HUES6 (cell line): ENCODE results near the gene ZNF92.
"Not testable (repeated sequence)": the region's sequence is repeated elsewhere in the genome, so short reads cannot be mapped to it uniquely, and the experiment has no call there.

Source experiments
- H3K27ac ChIP-seq: 2 replicates; pipeline ENCODE4 v1.7.0; 2013; ENCODE audit warnings: low read depth, mild to moderate bottlenecking, low read length, inconsistent platforms
- H3K27me3 ChIP-seq: 2 replicates; pipeline ENCODE4 v1.6.1; 2013; ENCODE audit warnings: low read length; ENCODE audit not compliant: control insufficient read depth, insufficient read depth
- H3K36me3 ChIP-seq: 2 replicates; pipeline ENCODE4 v1.6.1; 2013; ENCODE audit warnings: low read length; ENCODE audit not compliant: control insufficient read depth, insufficient read depth
- H3K4me1 ChIP-seq: 2 replicates; pipeline ENCODE4 v1.6.1; 2013; ENCODE audit warnings: low read length; ENCODE audit not compliant: control insufficient read depth, insufficient read depth
- H3K4me3 ChIP-seq: 2 replicates; pipeline ENCODE4 v1.5.1; 2013; ENCODE audit warnings: low read depth, low read length
- H3K9ac ChIP-seq: one replicate; pipeline ENCODE4 v1.6.1; 2013; ENCODE audit warnings: mild to moderate bottlenecking, low read length
- H3K9me3 ChIP-seq: 2 replicates; pipeline ENCODE4 v1.6.1; 2013; ENCODE audit warnings: low read depth, low read length; ENCODE audit not compliant: control insufficient read depth, insufficient read depth

Gene ZNF92

DNA sequence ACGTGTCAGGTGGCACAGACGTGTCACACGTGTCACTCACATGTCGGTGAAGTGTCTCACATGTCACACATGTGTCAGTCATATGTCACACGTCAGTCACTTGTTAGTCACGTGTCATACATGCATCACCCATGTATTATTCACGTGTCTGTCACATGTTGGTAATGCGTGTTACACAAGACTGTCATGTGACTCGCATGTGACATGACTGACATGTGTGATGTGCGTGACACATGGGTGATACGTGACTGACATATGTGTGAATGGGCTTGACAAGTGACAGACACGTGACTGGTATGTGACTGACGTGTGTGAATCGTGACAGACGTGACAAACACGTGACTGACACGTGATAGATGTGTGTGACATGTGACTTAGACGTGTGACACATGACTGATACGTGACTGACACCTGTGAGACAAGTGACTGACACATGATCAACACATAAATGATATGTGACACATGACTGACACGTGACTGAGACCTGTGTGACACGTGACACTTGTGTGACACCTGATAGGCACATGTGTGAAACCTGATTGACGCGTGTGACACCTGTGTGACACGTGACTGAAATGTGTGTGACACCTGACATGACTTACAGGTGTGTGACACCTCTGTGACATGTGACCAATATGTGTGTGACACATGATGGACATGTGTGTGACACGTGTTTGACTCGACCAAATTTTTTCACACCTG lies 56.1 kb downstream of the ZNF92 start:
- no peak overlapping the region for H3K27ac ChIP-seq
- H3K9me3 ChIP-seq = peaks cover 36% of the 10 kb centered on the region
- H3K4me1 ChIP-seq = no peaks in the 10 kb centered on the region
- peak overlapping the region; percentile 5; the same call in 1 of the 2 replicates for H3K4me3 ChIP-seq
- H3K27me3 ChIP-seq = no peaks in the 10 kb centered on the region
- no peak overlapping the region for H3K9ac ChIP-seq
- H3K36me3 ChIP-seq = 0 out of 2 replicates have a peak, but pooled peaks cover 2% of the 10 kb centered on the region

DNA sequence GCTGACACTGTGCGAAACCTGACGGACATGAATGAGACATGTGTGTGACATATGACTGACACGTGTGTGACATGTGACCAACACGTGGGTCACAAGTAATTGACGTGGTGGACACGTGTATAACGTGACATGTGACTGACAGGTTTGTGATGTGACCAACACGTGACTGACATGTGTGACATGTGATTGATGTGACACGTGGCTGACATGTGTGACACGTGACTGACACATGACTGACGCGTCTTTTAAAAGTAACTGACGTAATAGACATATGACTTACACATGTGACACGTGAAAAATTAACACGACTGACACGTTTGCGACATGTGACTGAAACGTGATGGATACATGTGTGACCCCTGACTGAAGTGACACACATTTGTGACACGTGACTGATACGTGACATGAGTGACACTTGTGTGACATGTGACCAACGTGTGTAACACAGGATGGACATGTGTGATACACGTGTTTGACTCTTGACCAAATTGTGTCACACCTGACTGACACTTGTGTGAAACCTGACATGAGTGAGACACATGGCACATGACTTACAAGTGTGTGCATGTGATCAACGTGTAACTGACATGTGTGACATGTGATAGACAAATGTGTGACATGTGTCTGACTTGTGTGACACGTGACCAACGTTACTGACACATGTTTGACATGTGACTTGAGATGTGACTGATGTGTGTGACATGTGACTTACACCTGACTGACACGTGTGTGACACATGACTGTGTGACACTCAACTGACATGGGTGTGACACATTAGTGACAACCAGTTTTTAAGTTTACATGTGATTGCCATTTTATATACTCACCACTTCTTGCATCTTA lies 56.9 kb downstream of the ZNF92 start:
- Histone ChIP-seq H3K36me3 (0 out of 2 replicates have a peak, but pooled peaks cover 2% of the 10 kb centered on the region), H3K27me3 (no peaks in the 10 kb centered on the region), H3K9ac (no peak overlapping the region), H3K4me1 (no peaks in the 10 kb centered on the region), H3K27ac (no peak overlapping the region), H3K4me3 (peak overlapping the region; percentile 5; the same call in 1 of the 2 replicates), H3K9me3 (peaks cover 33% of the 10 kb centered on the region)

DNA sequence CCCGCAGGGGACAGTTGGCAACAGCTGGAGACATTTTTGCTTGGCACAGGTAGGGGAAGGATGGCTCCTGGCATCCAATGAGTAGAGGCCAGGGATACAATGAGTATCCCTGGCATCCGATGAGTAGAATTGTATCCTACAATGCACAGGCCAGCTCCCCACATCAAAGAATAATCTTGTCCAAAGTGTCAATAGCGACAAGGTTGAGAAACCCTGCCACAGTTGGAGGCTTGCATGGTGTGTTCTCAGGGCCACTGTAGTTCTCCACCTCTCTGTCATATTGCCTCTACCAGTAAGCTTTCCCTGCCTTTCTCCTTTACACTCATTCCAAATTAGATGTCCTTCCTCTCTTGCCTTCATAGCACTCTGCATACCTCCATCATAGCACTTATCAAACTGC lies 60.7 kb downstream of the ZNF92 start:
- Histone ChIP-seq H3K27ac (no peak overlapping the region), H3K4me3 (no peak overlapping the region), H3K4me1 (no peaks in the 10 kb centered on the region), H3K9ac (no peak overlapping the region), H3K9me3 (peaks cover 17% of the 10 kb centered on the region), H3K36me3 (0 out of 2 replicates have a peak, but pooled peaks cover 2% of the 10 kb centered on the region), H3K27me3 (no peaks in the 10 kb centered on the region)

DNA sequence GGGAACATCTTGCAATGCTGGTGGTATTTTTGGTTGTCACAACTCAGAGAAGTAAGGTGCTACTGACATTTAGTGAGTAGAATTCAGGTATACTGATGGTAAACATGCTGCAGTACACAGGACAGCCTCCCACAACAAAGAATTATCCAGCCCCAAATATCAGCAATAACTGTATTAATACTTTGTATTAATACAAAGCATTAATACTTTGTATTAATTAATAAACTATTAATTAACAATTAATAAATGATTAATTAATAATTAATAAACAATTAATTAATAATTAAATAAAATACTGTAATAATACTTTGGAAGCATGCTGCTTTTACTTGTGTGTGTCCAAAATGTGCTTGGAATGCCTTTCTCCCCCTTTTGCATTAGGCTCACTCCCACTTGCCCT lies 62.5 kb downstream of the ZNF92 start:
- H3K9me3 ChIP-seq = no peaks in the 10 kb centered on the region
- H3K27me3 ChIP-seq = no peaks in the 10 kb centered on the region
- no peak overlapping the region for H3K4me3 ChIP-seq
- no peak overlapping the region for H3K27ac ChIP-seq
- H3K9ac ChIP-seq = no peak overlapping the region
- no peaks in the 10 kb centered on the region for H3K36me3 ChIP-seq
- H3K4me1 ChIP-seq = no peaks in the 10 kb centered on the region

DNA sequence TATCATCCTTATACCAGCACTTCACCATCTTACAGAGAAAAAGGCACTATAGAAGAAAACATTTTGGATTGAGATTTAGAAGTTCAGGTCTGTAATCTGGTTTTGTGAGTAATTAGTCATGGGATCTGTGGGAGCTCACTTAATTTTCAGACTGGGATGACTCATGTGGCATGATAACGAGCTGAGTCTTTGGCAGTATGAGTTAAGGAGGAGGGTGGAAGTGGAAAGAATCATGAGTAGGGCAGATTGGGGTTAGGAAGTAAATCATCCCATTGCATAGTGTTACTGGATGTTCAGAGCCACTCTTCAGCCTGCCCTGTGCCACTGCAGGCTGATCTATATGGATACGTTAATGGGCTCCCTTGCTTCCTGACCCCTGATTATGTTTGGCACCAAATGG lies 64.9 kb downstream of the ZNF92 start:
- no peaks in the 10 kb centered on the region for H3K4me1 ChIP-seq
- H3K27me3 ChIP-seq = no peaks in the 10 kb centered on the region
- no peak overlapping the region for H3K9ac ChIP-seq
- H3K36me3 ChIP-seq = no peaks in the 10 kb centered on the region
- H3K4me3 ChIP-seq = no peak overlapping the region
- no peaks in the 10 kb centered on the region for H3K9me3 ChIP-seq
- no peak overlapping the region for H3K27ac ChIP-seq

DNA sequence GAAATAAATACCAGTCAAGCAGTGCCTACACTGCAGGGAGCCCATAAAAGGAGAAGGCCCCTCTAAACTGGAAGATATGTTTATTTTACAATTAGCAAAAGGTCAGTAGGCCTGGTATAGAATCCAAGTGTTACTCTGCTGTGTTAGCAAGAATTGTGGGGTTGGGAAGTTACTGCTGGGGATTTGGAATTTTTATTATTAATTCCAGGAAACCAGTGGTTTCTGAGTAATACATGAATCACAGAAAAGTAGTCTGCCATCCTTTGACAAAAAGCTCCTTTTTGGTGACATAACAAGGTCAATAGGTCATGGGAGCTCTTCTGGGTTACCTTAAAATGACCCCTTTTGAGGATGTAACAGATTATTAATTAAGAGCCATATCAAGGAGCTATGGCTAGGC lies 67.4 kb downstream of the ZNF92 start:
- Histone ChIP-seq H3K9me3 (peaks cover 9% of the 10 kb centered on the region), H3K27ac (no peak overlapping the region), H3K9ac (no peak overlapping the region), H3K4me1 (no peaks in the 10 kb centered on the region), H3K27me3 (no peaks in the 10 kb centered on the region), H3K36me3 (no peaks in the 10 kb centered on the region), H3K4me3 (no peak overlapping the region)

DNA sequence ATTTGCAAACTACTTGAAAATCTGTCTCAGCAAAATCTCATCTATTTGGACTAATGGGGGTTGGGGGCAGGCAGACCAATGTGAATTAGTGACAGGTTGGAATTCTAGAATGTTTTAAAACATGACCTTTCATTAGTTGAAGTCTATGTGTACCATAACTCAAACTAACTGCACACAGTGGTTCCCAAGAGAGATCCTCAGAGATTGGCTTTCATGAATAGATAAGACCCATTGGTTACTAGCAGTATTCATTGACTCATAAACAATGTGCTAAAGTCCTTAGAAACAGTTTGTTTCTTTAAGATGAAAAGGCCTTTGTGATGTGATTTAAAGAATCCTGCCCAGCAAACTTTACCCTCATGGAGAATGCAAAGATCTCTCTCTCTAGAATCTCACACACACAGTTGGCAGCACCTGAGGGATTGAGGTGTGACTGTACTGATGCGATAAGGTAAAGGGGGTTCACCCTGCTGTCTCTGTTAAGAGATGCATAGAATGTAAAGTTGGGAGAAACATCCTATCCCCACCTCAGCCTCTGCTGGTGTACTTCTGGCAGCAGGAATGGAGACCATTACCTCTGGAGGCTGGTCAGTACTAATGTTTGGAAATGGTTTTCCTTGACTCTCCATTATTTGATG lies 70.7 kb downstream of the ZNF92 start:
- peaks cover 21% of the 10 kb centered on the region for H3K9me3 ChIP-seq
- no peak overlapping the region for H3K9ac ChIP-seq
- H3K36me3 ChIP-seq = no peaks in the 10 kb centered on the region
- H3K27me3 ChIP-seq = no peaks in the 10 kb centered on the region
- H3K27ac ChIP-seq = no peak overlapping the region
- no peak overlapping the region for H3K4me3 ChIP-seq
- H3K4me1 ChIP-seq = no peaks in the 10 kb centered on the region

DNA sequence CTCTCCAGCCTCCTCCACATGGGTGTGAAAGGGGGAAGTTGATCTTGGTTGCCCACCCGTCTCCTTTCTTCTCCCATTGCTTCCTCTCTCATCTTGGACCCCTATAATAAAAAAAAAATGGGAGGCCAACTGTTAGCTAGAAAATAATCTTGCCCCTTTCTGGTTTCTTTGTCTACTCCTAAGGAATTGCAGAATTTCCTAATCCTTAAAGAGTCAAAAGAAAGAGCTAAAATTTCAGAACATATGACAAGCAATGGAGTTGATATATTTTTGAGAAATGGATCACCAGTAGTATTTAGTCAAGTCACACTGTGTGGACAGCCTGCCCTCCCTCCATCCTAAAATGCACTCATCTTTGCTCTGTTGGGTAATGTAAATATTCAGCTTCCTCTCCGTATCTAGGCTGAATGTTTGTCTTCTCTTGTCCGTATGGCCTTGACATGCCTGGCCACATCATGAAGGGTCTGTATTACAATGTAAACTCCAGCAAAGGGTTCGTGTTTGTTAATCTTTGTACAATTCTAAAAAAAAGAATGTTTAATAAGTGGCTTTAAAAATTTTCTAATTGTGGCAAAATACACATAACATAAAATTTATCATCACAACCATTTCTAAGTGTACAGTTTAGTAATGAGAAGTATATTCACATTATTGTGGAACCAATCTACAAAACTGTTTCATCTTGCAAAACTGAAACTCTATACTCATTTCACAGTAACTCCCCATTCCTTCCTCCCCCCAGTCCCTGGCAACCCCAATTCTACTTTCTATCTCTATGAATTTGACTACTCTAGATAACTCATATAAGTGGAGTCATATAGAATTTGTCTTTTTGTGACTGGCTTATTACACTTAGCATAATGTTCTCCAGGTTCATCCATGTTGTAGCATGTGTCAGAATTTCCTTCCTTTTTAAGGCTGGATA lies 71.5 kb downstream of the ZNF92 start:
- no peaks in the 10 kb centered on the region for H3K27me3 ChIP-seq
- H3K9ac ChIP-seq = no peak overlapping the region
- no peak overlapping the region for H3K27ac ChIP-seq
- H3K4me1 ChIP-seq = no peaks in the 10 kb centered on the region
- no peaks in the 10 kb centered on the region for H3K36me3 ChIP-seq
- no peak overlapping the region for H3K4me3 ChIP-seq
- H3K9me3 ChIP-seq = peaks cover 21% of the 10 kb centered on the region

DNA sequence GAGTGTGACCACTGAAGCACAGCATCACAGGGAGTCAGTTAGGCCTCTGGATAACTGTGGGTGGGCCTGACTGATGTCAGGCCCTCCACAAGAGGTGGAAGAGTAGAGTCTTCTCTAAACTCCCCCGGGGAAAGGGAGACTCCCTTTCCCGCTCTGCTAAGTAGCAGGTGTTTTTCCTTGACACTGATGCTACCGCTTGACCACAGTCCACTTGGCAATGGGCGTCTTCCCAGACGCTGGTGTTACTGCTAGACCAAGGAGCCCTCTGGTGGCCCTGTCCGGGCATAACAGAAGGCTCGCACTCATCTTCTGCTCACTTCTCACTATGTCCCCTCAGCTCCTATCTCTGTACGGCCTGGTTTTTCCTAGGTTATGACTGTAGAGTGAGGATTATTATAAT lies 73.4 kb downstream of the ZNF92 start:
- H3K27ac ChIP-seq, H3K27me3 ChIP-seq, H3K9ac ChIP-seq, H3K4me1 ChIP-seq, H3K4me3 ChIP-seq, H3K36me3 ChIP-seq: not testable (repeated sequence)
- H3K9me3 ChIP-seq = peaks cover 21% of the 10 kb centered on the region

DNA sequence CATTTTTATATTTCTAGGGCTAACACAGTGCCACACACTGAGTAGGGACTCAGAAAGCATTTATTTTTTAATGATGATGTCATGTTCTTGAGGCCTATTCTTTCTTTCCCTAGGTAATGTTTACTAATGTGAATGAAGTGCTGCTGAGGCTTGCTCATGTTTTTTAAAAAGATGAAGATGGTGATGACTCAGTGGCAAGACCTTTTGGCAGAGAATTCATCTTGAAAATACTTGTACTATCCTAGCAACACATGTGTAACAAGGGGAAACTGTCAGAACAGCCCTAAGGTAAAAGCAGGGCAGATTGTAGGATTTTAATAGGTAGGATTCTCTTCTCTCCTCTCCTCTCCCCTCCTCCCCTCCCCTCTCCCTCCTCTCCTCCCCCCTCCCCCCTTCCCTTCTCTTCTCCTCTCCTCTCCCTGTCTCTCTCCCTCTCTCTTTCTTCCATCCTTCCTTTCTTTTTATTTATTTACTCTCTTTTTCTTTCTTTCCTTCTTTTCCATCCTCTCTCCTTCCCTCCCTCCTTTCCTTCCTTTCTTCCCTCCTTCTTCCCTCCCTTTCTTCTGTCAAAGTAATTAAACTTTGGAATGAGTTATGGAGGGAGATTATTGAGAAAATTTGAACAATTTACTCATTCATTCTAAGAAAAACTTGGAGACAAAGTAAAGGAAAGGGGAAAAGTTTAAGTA lies 75.3 kb downstream of the ZNF92 start:
- H3K36me3 ChIP-seq = no peaks in the 10 kb centered on the region
- H3K4me1 ChIP-seq = no peaks in the 10 kb centered on the region
- no peak overlapping the region for H3K27ac ChIP-seq
- no peaks in the 10 kb centered on the region for H3K27me3 ChIP-seq
- H3K4me3 ChIP-seq = no peak overlapping the region
- H3K9ac ChIP-seq = no peak overlapping the region
- H3K9me3 ChIP-seq = peaks cover 21% of the 10 kb centered on the region
